Suppressor macrophage (primary cell): ENCODE results near the gene NAT16.
"Not testable (repeated sequence)": the region's sequence is repeated elsewhere in the genome, so short reads cannot be mapped to it uniquely, and the experiment has no call there.

Experiments
- DNase-seq, 4 experiments: peaks; one replicate each; pipeline ENCODE4 v3.0.0-alpha.2; 2020 to 2022

NAT16 gene

GRCh38 chr7:101156866-101157589 is 23.1 kb downstream of the NAT16 start:
- no peak for DNase-seq

- DNase-seq: no peak
Observed at GRCh38 chr7:101156277-101156676, 23.8 kb downstream of the NAT16 start.

- DNase-seq: peak in 1 of 4 experiments; percentile 45
Observed at GRCh38 chr7:101155303-101155702, 24.8 kb downstream of the NAT16 start.

- DNase-seq: no peak
Observed at GRCh38 chr7:101154693-101155102, 25.4 kb downstream of the NAT16 start.

- peak; percentile 87 to 96 (median 94) for DNase-seq
Observed at GRCh38 chr7:101153969-101154692, 26.0 kb downstream of the NAT16 start, which contains the start of gene AP1S1. TSS of gene AP1S1 (plus strand) at chr7:101154476. CDS start at chr7:101154515, 39 bp downstream.

GRCh38 chr7:101151908-101152651 is 28.0 kb downstream of the NAT16 start:
- no peak for DNase-seq

- DNase-seq: no peak
Observed at GRCh38 chr7:101140746-101141382, 39.2 kb downstream of the NAT16 start.

- DNase-seq: no peak
Observed at GRCh38 chr7:101140339-101140699, 39.8 kb downstream of the NAT16 start.

GRCh38 chr7:101138213-101138870 is 41.8 kb downstream of the NAT16 start:
- peak; percentile 89 to 95 (median 93) for DNase-seq

- DNase-seq: peak in 1 of 4 experiments; percentile 44
Observed at GRCh38 chr7:101137651-101138212, 42.4 kb downstream of the NAT16 start.

- peak; percentile 57 to 71 (median 64) for DNase-seq
Observed at GRCh38 chr7:101134399-101134980, 45.6 kb downstream of the NAT16 start.

- peak in 2 of 4 experiments; percentile 51 to 58 for DNase-seq
Observed at GRCh38 chr7:101133621-101134398, 46.3 kb downstream of the NAT16 start.

GRCh38 chr7:101132626-101133600 is 47.2 kb downstream of the NAT16 start:
- DNase-seq: not testable (repeated sequence)

GRCh38 chr7:101129603-101130117 is 50.4 kb downstream of the NAT16 start:
- peak in 2 of 4 experiments; percentile 37 to 44 for DNase-seq

GRCh38 chr7:101128040-101128834 is 51.9 kb downstream of the NAT16 start:
- DNase-seq: no peak

- DNase-seq: no peak
Observed at GRCh38 chr7:101127460-101128039, 52.5 kb downstream of the NAT16 start.

GRCh38 chr7:101126651-101127459 is 53.2 kb downstream of the NAT16 start, which contains the start of gene SERPINE1:
TSS of gene SERPINE1 (plus strand) at chr7:101127104. CDS start at chr7:101128394, 1,290 bp downstream.
- DNase-seq: peak; percentile 86 to 96 (median 92)
